Measurements from ENCODE around the gene ZBTB8B.
"Not testable (repeated sequence)": the region's sequence is repeated elsewhere in the genome, so short reads cannot be mapped to it uniquely, and the experiment has no call there.

ZBTB8B gene

DNA sequence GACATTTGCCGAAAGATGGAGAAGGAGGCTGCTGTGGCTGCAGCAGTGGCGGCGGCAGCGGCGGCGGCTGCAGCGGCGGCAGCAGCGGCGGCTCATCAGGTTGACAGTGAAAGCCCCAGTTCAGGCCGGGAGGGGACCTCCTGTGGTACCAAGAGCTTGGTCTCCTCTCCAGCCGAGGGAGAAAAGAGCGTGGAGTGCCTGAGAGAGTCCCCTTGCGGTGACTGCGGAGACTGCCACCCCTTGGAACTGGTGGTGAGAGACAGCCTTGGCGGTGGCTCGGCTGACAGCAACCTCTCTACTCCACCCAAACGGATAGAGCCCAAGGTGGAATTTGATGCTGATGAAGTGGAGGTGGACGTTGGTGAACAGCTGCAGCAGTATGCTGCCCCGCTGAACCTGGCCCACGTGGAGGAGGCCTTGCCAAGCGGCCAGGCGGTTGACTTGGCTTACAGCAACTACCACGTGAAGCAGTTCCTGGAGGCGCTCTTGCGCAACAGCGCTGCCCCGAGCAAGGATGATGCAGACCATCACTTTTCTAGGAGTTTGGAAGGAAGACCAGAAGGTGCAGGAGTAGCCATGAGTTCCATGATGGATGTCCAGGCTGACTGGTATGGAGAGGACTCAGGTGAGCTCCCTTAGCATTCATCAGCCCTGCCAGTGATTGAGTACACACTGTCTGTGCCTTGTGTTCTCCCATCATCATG lies 6.3 kb downstream of the ZBTB8B start:
- DNase-seq, result no peak

DNA sequence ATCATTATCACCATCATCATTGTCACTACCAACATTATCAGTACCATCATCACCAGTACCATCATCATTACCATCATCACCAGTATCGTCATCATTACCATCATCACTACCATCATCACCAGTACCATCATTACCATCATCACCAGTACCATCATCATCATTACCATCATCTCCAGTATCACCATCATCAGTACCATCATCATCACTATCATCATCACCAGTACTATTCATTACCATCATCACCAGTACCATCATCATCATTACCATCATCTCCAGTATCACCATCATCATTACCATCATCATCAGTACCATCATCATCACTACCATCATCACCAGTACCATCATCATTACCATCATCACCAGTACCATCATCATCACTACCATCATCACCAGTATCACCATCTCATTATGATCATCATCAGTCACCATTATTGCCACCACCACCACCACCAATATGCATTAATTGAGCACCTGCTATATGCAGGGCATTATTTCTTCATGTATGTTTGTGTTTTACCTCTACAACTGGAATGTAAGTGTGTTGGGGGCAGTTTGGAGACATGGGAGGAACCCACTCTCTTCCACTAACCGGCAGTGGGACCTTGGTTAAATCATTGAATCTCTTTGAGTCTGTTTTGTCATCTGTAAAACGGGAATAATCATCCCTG lies 7.0 kb downstream of the ZBTB8B start:
- DNase-seq, result no peak

GRCh38 chr1:32472966-32473365 lies 8.1 kb downstream of the ZBTB8B start:
- DNase-seq, result not testable (repeated sequence)

DNA sequence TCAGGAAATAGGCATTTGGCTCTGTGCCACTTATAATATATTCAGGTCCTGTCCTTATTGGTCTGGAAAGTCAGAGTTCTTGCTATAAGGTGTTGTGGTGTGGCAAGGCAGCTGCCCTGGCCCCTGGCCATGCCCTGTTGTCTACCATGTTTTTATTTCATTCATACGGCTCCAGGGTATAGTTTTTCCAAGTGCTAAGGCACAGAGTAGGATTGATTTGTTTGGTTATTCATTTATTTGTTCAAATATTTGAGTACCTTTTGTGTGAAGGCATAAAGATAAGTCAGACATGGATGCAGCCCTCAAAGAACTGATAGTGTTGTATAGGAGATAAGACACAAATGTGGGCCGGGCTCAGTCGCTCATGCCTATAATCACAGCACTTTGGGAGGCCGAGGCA lies 10.1 kb downstream of the ZBTB8B start:
- DNase-seq, result no peak

DNA sequence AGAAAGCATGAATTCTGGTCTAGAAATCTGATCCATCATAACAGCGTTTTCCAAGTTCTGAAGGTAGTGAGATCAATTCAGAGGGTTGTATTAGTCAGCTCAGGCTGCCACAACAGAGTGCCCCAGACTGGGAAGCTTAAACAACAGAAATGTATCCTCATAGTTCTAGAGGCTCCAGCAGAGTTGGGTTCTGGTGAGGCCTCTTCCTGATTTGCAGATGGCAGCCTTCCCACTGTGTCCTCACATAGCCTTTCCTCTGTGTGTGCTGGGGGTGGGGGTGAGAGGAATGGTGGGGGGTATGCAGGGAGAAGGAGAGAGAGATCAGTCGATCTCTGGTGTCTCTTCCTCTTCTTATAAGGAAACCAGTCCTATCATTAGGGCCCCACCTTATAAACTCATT lies 15.1 kb downstream of the ZBTB8B start:
- no peak for DNase-seq

- DNase-seq, result no peak
Observed at GRCh38 chr1:32480761-32481160, 15.9 kb downstream of the ZBTB8B start.

GRCh38 chr1:32481788-32482187 lies 16.9 kb downstream of the ZBTB8B start:
- DNase-seq, result not testable (repeated sequence)

DNA sequence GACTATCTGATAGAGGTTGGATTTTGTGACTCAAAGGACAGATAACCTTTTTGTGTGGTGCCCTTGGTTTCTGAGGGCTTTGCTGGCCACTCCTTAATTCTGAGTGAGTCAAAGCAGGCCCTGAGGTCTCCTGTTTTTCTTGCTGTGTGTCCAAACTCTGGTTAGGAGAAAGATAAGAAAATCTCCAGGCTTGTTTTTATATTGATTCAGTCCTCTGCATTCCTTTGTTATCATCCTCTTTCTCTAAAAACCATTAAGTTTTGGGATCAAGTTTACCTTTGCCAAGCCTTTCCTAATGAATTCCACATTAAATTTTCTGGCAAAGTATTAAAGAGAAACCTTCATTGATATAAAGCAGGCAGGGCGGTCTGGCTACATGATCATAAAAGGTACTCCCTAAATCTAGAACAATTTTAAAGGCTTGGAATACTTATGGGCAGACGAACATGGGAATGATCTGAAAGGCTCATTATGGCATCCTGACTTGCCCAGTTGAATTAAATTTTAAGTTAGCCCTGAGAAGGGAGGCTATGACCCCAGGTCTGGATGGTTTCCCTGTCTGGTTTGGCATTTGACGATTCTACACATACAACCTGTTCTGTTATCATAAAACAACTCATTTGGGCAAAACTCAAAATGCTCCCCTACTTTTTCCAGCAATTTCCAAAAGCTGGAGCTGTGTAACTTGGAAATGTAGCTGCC lies 20.8 kb downstream of the ZBTB8B start:
- DNase-seq, result no peak

- no peak for DNase-seq
Observed at GRCh38 chr1:32486463-32487113, 21.7 kb downstream of the ZBTB8B start.

DNA sequence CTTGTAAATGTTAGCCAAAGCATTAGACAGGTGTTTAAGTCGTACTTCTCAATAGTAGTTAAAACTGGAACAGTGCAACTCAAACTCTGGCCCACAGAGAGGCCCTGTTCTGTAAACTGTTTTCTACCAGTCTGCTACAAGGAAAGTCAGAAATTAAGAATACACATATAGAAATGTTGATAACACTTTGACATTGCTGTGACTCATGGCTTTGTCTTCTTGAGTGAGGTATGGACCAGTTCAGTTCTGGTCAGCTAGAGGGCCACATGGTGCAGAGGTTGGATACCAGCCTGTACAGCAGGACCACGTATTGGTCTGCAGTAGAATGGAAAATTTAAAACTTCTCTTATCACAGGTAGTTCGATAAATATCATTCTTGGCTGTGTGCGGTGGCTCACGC lies 22.3 kb downstream of the ZBTB8B start:
- DNase-seq, result no peak

DNA sequence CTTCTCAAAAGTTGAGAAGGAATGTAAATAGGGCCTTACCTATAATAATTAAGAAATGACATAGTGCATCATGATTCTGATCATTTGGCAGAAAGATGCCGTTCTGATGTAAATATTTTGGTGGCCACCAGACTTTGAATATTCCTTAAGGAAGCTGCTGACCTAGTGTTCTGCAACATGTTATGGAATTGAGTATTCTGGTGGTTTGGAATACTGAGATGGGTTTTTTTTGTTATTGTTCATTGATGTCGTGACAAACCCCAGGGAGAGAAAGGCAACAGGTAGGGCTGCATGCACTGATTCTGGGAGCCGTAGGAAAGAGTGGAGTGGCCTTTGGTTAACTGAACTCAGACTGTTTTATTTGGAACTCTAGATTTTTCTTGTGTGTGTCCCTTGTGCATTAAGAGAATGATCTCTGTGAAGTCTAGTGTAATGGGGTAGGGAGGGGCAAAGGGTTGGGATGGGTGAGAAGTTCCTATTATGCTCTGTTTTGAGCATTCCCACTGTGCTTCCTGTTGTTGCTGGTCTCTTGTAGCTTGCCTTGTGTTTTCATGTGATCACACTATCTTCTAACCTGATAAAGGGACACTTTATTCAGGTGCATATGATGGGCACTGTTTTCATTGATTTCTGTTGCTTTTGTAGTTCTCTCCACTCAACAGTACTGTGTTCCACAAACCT lies 25.0 kb downstream of the ZBTB8B start:
- no peak for DNase-seq

DNA sequence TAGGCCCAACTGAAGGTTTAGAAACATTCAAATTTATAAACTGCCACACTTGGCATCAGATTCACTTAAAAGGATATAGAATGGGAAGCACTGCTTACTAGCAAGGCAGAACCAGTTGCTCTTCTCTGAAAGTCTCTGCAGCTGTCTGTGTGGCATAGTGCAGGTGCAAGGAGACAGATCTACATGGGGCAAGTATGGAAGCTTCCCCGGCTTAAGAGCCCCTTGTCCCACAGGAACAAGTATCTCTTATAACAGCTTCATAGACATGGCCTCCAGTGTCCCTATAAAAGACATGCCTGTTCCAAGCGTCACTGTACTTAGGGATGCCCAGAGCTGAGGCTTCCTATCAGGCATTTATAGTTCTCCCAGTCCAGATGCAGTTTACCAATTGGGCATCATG lies 26.5 kb downstream of the ZBTB8B start:
- DNase-seq, result no peak

DNA sequence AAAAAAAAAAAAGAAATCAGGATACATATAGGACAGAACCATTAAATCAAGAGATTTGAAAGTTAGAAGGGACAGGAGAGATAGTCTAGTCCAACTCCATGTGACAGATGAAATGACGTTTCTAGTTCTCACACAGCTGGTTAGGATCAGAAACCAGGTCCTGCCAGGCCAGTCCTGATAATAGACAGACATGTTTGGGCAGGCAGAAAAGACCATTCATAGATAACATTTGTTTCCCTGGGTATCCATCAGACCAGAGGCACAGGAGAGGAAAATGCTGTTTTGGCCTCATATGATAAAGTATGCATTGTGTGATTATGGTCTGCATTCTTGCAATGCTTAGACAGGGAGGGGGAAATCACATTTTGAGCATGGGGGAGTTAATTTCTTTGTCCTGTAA lies 29.3 kb downstream of the ZBTB8B start:
- DNase-seq, result no peak

DNA sequence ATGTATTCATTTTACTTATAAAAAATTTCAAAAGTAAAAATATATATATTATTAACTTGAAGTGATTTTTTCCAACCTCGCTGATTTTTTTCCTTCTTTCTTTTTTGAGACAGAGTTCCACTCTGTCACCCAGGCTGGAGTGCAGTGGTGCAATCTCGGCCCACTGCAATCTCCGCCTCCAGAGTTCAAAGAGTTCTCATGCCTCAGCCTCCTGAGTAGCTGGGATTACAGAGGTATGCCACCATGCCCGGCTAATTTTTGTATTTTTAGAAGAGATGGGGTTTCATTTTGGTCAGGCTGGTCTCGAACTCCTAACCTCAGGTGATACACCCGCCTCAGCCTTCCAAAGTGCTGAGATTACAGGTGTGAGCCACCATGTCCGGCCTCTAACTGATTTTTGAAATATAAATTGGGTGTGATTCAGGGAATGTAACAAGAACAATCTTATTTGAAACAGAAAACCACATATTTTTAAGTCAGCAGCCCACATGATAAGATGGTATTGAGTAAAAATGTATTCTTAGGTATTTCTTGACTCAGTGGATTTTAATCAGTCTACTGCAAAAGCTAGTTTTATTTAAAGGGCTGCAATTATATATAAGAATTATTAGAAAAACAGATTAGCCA lies 30.0 kb downstream of the ZBTB8B start:
- DNase-seq, result no peak

DNA sequence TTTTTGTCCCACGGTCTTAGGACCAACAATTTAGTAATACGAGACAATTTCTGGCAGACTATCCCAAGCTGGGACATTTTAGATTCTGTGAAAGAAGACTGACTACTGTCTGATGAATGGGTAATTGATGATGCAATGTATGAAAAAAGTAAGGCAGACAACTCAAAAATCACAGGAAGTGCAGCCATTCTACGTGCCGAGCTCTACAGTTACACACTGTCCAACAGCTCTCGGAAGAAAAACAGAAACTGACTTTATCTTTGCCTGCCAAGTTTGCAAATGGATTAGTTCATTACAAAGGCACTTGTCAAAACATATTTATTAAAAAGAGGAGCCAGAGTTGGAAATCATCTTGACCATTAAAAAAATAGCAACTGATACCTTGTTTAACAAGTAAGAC lies 31.3 kb downstream of the ZBTB8B start:
- DNase-seq, result no peak

DNA sequence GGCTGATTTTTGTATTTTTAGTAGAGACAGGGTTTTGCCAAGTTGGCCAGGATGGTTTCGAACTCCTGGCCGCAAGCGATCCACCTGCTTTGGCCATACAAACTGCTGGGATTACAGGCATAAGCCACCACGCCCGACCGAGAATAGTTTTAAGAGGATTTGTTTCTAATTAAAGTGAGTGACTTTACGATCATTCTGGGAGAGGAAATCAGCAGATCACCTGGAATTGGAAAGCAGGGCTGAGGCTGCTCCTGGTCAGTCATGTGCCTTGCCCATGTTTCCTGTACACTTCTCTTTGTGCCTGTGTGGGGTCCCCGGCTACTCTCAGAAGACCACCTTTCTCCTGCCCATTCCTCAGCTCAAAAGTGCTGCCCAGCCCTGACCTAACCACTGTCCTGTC lies 33.9 kb downstream of the ZBTB8B start:
- no peak for DNase-seq

DNA sequence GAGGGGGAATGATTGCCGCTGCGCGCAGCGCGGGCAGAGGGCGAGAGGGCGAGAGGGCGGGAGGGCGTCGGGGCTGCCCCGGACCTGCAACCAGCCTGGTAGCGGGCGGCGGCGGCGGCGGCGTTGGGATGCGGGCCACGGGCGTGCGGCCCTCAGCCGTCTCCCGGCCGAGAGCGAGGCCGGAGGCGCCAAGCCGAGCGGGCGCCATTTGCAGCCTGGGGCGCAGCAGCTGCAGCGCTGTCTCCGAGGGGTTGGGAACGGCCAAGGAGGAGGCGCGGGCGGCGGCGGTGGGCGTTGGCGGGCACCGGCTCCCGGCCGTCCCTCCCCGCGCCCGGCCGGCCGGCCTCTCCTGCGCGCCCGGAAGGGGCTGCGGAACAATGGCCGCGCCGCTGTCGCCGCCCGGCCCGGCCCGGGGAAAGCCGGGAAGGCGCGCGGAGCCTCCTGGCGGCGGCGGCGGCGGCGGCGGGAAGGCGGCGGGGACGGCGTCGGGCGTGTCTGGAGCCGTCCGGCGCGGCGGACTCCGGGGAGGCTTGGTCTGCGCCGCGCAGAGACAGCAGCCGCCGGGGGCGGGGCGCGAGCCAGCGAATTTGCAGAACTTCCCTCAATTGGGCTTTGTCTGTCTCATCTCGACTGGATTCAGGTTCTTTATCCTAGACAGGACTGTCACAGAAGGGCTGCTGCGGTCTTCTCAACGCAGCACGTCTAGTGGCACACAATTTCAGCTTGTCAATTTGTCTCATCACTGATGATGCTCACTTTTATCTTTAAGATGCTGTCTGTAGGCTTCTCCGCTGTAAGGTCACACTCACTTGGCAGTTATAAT lies 35.7 kb downstream of the ZBTB8B start:
- peak; percentile 62 for DNase-seq

- no peak for DNase-seq
Observed at GRCh38 chr1:32501865-32502264, 37.0 kb downstream of the ZBTB8B start.

DNA sequence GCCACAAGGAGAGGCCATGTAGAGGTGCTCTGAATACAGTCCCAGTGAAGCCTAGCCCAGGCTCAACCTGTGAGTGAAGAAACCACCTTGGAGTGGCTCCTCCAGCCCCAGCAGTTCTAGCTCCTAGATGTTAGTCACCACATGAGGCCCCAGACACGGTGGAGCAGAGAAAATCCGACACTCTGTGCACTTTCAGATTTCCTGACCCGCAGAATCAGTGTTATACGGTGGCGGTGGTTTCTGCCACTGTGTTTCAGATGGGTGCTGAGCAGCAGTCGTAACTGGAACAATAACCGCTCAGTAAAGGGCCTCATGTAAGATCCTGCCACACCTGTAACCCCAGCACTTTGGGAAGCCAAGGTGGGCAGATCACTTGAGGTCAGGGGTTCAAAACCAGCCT lies 38.3 kb downstream of the ZBTB8B start:
- DNase-seq, result no peak

DNA sequence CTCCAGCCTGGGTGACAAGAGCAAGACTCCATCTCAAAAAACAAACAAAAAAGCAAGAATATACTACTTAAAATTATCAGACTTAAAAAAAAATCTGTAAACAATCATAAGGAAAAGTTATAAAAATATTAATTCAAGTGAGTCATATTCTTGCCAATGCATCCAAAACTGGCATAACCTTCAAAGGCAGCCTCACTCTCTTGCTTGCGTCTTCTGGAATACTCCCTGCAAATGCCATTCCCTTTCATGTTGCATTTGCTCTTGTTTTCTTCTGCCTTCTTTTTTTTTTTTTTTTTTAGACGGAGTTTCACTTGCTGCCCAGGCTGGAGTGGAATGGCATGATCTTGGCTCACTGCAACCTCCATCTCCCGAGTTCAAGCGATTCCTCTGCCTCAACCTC lies 42.1 kb downstream of the ZBTB8B start:
- DNase-seq, result no peak

DNA sequence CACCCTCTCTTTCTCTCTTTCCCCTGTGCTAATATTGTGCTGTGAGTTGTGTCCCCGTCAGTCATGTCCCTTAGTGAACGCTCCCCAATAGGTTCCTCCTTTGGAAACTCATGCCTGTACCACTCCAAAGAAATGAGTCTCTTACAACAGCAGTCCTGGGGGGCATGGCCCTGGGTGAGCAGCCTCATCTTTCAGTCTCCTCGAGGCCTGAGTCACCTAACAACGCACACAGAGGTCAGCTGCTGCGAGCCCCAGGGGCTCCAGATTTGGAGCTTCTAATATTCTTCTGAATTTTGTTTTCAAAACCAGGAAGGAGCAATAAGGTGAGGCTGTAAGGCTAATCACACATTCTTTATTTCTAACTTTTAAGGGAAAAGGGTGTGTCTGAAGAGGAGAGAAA lies 43.9 kb downstream of the ZBTB8B start:
- no peak for DNase-seq

DNA sequence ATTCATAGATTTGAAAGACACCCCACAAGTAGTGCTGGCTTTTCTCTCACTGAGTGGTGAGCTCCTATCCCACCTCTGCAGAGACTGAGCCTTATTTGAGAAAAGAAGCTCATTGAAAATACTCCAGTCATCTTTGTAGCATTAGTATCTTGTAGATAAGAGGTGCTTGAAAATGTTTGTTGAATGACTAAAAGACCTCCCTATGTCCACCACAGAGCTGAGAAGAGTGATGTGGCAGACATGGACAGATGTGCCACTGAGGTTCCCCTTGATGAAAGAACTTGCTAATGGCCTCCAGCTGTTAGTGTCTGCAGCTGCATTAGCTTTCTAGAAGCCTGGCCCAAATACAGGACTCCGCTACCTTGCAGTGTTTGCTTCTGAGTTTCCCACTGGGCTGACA lies 45.1 kb downstream of the ZBTB8B start:
- DNase-seq, result no peak

All from COR-L47 (cell line).